HepG2 (cell line): ENCODE results near the gene ZFP82. TPM values are rescaled to one million over a fixed set of nuclear protein-coding genes. Genes with fewer than 3 reads are reported as not detected.

Experiments
- ARNTL ChIP-seq: sonication (generic); formaldehyde crosslinking; IDR thresholded peaks from 2 replicates; pipeline ENCODE4 v1.4.0; 2020; ENCODE audit warnings: mild to moderate bottlenecking, missing genetic modification reagents
- CHD2 ChIP-seq: IDR thresholded peaks from 2 replicates; pipeline ENCODE4 v1.6.1; 2011; ENCODE audit warnings: low read depth, low read length, improper control_type of control experiment
- FOSL2 ChIP-seq: sonication (generic); formaldehyde crosslinking; IDR thresholded peaks from 2 replicates; pipeline ENCODE4 v1.4.0; 2020; ENCODE audit warnings: missing genetic modification reagents
- FOXK2 ChIP-seq: fragments of 450-650 bp; IDR thresholded peaks from 2 replicates; pipeline ENCODE4 v1.6.1; 2016
- KLF6 ChIP-seq: IDR thresholded peaks from 2 replicates; pipeline ENCODE4 v1.8.0; 2016; ENCODE audit warnings: missing biosample characterization, missing genetic modification reagents
- POLR2A ChIP-seq, 2 experiments: IDR thresholded peaks; 2 replicates each; pipeline ENCODE4 v1.6.1; 2011; ENCODE audit warnings: low read depth in 2 of 2, low read length in 2 of 2, mild to moderate bottlenecking in 1 of 2, moderate library complexity in 1 of 2; ENCODE audit not compliant: insufficient read depth in 1 of 2
- SAP130 ChIP-seq: IDR thresholded peaks from 2 replicates; pipeline ENCODE4 v1.6.1; 2016; ENCODE audit warnings: low read depth
- SIN3B ChIP-seq: fragments of 150-350 bp; IDR thresholded peaks from 2 replicates; pipeline ENCODE4 v1.6.1; 2014; ENCODE audit warnings: low read length
- ZNF234 ChIP-seq: sonication (generic); formaldehyde crosslinking; conservative IDR thresholded peaks from 2 replicates; pipeline ENCODE4 v1.5.1; 2020; ENCODE audit warnings: mild to moderate bottlenecking, missing genetic modification reagents
- ZNF546 ChIP-seq: sonication (generic); formaldehyde crosslinking; conservative IDR thresholded peaks from 2 replicates; pipeline ENCODE4 v1.8.1; 2023; ENCODE audit warnings: mild to moderate bottlenecking, missing genetic modification reagents
- ZNF570 ChIP-seq: sonication (generic); formaldehyde crosslinking; IDR thresholded peaks from 2 replicates; pipeline ENCODE4 v1.4.0; 2020; ENCODE audit warnings: mild to moderate bottlenecking, missing genetic modification reagents, borderline replicate concordance
- ZNF652 ChIP-seq: IDR thresholded peaks from 2 replicates; pipeline ENCODE4 v1.6.1; 2016; ENCODE audit warnings: low read depth, borderline replicate concordance
- polyA plus RNA-seq, 8 experiments: library from polyadenylated mRNA; depleted of rRNA in 3 of 8; stranded (reverse) in 7 of 8; unstranded in 1 of 8; fragments of >200 nt; fragmentation: Illumina TruSeq in 4 of 8; extraction: Trizol in 4 of 8; gene quantifications; 2 replicates each; pipeline versions ENCODE4 v1.2.1 to v1.2.3, GENCODE V29; 2011 to 2016; ENCODE audit warnings: low read depth in 4 of 8, missing spikeins in 1 of 8, mixed read lengths in 1 of 8; ENCODE audit not compliant: insufficient read depth in 1 of 8
- total RNA-seq, 5 experiments: library from RNA; depleted of rRNA; stranded (reverse); fragments of >200 nt; fragmentation: Illumina TruSeq; extraction: Trizol; gene quantifications; 2 replicates each; pipeline ENCODE4 v1.2.3, GENCODE V29; 2016; ENCODE audit warnings: low read depth in 1 of 5
- TF ChIP-seq, protein P1 (sequence below): sonication (generic); formaldehyde crosslinking; IDR thresholded peaks from 2 replicates; pipeline ENCODE4 v1.4.0; 2020; ENCODE audit warnings: low read depth, missing genetic modification reagents
- TF ChIP-seq, protein P2 (sequence below): sonication (generic); formaldehyde crosslinking; IDR thresholded peaks from 2 replicates; pipeline ENCODE4 v1.5.0; 2020; ENCODE audit warnings: missing genetic modification reagents
- TF ChIP-seq, protein P3 (sequence below): sonication (generic); formaldehyde crosslinking; IDR thresholded peaks from 2 replicates; pipeline ENCODE4 v1.5.1; 2020; ENCODE audit warnings: missing genetic modification reagents, mild to moderate bottlenecking, borderline replicate concordance
- TF ChIP-seq, protein P4 (sequence below): sonication (generic); formaldehyde crosslinking; IDR thresholded peaks from 2 replicates; pipeline ENCODE4 v1.4.0; 2020; ENCODE audit warnings: missing genetic modification reagents
- TF ChIP-seq, protein P5 (sequence below): IDR thresholded peaks from 2 replicates; pipeline ENCODE4 v1.6.1; 2016; ENCODE audit warnings: low read depth
- TF ChIP-seq, protein P6 (sequence below): IDR thresholded peaks from 2 replicates; pipeline ENCODE4 v1.6.1; 2018; ENCODE audit warnings: missing genetic modification reagents, mild to moderate bottlenecking, missing compliant biosample characterization

The ZFP82 gene
- total and polyA plus RNA-seq, 2 of the 13 experiments (the other 11 are each of a cell fraction or from before 2014, with no cell fraction given), result 1.7 to 4.3 TPM

DNA sequence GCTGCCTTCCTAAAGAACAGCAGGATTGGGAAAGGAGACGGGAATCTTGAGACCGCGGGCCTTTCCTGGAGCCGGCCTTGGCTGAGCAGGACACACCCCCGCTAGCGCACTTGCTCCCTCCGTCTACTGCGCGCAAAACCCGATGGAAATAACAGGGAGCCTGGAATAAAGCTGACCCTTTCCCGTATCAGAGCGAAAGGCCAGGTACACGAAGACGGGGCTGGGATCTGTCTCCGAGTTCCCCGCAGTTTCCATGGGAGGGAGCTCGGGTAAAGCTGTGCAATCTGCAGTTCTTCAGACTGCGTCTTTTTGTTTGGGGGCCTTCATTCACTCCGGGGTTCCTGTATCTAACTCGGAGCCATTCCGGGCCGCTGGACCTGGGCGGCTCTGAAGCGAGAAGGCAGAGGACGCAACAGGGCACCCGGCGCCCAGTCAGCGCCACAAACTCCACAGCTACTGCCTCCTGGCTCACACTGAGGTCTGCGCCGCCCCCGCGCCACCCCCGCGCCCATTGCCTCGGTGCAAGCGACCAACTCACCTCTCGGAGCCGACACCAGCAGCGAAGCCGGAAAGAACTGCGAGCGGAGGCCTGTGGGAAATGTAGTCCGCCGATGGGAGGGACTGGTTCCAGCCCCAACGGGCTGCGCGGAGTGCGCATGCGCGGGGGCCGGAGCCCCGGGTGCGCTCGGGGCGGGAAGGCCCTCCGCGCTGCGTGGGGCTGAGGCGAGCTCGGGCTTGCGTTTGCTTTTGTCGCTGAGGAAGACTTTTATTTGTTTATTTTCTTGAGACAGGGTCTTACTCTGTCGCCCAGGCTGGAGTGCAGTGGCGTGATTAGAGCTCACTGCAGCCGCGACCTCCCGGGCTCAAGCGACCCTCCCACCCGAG is 39.6 kb downstream of the ZFP82 start, which contains the start of gene ZFP14 (continued):
- TF ChIP-seq, protein P1, sequence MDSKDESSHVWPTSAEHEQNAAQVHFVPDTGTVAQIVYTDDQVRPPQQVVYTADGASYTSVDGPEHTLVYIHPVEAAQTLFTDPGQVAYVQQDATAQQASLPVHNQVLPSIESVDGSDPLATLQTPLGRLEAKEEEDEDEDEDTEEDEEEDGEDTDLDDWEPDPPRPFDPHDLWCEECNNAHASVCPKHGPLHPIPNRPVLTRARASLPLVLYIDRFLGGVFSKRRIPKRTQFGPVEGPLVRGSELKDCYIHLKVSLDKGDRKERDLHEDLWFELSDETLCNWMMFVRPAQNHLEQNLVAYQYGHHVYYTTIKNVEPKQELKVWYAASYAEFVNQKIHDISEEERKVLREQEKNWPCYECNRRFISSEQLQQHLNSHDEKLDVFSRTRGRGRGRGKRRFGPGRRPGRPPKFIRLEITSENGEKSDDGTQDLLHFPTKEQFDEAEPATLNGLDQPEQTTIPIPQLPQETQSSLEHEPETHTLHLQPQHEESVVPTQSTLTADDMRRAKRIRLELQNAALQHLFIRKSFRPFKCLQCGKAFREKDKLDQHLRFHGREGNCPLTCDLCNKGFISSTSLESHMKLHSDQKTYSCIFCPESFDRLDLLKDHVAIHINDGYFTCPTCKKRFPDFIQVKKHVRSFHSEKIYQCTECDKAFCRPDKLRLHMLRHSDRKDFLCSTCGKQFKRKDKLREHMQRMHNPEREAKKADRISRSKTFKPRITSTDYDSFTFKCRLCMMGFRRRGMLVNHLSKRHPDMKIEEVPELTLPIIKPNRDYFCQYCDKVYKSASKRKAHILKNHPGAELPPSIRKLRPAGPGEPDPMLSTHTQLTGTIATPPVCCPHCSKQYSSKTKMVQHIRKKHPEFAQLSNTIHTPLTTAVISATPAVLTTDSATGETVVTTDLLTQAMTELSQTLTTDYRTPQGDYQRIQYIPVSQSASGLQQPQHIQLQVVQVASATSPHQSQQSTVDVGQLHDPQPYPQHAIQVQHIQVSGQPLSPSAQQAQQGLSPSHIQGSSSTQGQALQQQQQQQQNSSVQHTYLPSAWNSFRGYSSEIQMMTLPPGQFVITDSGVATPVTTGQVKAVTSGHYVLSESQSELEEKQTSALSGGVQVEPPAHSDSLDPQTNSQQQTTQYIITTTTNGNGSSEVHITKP (CRISPR knock-in tag), result peak; percentile 98
- TF ChIP-seq CHD2, result no peak; the same call in 1 of the 2 replicates
- peak; percentile 70 to 86 for TF ChIP-seq POLR2A (IDR thresholded peaks at IDR 0.05; ENCODE audit: insufficient read depth in 1 of 2, low read depth in 2 of 2, low read length in 2 of 2)
- no peak for TF ChIP-seq ZNF546 (CRISPR knock-in tag)
- TF ChIP-seq ZNF234 (CRISPR knock-in tag), result no peak
- TF ChIP-seq SAP130 (CRISPR knock-in tag), result peak; percentile 92
- TF ChIP-seq, protein P2, sequence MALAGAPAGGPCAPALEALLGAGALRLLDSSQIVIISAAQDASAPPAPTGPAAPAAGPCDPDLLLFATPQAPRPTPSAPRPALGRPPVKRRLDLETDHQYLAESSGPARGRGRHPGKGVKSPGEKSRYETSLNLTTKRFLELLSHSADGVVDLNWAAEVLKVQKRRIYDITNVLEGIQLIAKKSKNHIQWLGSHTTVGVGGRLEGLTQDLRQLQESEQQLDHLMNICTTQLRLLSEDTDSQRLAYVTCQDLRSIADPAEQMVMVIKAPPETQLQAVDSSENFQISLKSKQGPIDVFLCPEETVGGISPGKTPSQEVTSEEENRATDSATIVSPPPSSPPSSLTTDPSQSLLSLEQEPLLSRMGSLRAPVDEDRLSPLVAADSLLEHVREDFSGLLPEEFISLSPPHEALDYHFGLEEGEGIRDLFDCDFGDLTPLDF (CRISPR knock-in tag), result 0 out of 2 replicates have a peak, but pooled peaks have one; percentile 48
- peak; percentile 33; the same call in 1 of the 2 replicates for TF ChIP-seq KLF6
- no peak for TF ChIP-seq SIN3B
- no peak for TF ChIP-seq ZNF652
- TF ChIP-seq FOXK2, result peak; percentile 60; the same call in 1 of the 2 replicates
- TF ChIP-seq ZNF570 (CRISPR knock-in tag), result no peak
- TF ChIP-seq, protein P3, sequence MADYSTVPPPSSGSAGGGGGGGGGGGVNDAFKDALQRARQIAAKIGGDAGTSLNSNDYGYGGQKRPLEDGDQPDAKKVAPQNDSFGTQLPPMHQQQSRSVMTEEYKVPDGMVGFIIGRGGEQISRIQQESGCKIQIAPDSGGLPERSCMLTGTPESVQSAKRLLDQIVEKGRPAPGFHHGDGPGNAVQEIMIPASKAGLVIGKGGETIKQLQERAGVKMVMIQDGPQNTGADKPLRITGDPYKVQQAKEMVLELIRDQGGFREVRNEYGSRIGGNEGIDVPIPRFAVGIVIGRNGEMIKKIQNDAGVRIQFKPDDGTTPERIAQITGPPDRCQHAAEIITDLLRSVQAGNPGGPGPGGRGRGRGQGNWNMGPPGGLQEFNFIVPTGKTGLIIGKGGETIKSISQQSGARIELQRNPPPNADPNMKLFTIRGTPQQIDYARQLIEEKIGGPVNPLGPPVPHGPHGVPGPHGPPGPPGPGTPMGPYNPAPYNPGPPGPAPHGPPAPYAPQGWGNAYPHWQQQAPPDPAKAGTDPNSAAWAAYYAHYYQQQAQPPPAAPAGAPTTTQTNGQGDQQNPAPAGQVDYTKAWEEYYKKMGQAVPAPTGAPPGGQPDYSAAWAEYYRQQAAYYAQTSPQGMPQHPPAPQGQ (CRISPR knock-in tag), result no peak
- no peak for TF ChIP-seq ARNTL (CRISPR knock-in tag)
- TF ChIP-seq, protein P4, sequence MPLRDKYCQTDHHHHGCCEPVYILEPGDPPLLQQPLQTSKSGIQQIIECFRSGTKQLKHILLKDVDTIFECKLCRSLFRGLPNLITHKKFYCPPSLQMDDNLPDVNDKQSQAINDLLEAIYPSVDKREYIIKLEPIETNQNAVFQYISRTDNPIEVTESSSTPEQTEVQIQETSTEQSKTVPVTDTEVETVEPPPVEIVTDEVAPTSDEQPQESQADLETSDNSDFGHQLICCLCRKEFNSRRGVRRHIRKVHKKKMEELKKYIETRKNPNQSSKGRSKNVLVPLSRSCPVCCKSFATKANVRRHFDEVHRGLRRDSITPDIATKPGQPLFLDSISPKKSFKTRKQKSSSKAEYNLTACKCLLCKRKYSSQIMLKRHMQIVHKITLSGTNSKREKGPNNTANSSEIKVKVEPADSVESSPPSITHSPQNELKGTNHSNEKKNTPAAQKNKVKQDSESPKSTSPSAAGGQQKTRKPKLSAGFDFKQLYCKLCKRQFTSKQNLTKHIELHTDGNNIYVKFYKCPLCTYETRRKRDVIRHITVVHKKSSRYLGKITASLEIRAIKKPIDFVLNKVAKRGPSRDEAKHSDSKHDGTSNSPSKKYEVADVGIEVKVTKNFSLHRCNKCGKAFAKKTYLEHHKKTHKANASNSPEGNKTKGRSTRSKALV (CRISPR knock-in tag), result peak; percentile 61; the same call in 1 of the 2 replicates
- TF ChIP-seq, protein P5, sequence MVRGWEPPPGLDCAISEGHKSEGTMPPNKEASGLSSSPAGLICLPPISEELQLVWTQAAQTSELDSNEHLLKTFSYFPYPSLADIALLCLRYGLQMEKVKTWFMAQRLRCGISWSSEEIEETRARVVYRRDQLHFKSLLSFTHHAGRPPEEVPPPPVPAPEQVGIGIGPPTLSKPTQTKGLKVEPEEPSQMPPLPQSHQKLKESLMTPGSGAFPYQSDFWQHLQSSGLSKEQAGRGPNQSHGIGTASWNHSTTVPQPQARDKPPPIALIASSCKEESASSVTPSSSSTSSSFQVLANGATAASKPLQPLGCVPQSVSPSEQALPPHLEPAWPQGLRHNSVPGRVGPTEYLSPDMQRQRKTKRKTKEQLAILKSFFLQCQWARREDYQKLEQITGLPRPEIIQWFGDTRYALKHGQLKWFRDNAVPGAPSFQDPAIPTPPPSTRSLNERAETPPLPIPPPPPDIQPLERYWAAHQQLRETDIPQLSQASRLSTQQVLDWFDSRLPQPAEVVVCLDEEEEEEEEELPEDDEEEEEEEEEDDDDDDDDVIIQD, result peak; percentile 70; the same call in 1 of the 2 replicates
- peak; percentile 42 for TF ChIP-seq FOSL2
- TF ChIP-seq, protein P6, sequence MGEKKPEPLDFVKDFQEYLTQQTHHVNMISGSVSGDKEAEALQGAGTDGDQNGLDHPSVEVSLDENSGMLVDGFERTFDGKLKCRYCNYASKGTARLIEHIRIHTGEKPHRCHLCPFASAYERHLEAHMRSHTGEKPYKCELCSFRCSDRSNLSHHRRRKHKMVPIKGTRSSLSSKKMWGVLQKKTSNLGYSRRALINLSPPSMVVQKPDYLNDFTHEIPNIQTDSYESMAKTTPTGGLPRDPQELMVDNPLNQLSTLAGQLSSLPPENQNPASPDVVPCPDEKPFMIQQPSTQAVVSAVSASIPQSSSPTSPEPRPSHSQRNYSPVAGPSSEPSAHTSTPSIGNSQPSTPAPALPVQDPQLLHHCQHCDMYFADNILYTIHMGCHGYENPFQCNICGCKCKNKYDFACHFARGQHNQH (CRISPR knock-in tag), result no peak; the same call in 1 of the 2 replicates
